ENCODE data around the gene TMPRSS7.

The TMPRSS7 gene

GRCh38 chr3:112114576-112115160 lies 80.1 kb downstream of the TMPRSS7 start:
- H3K4me3 ChIP-seq (ENCODE audit: low read length) = no peak overlapping the region
- no peak for DNase-seq (ENCODE audit: low read depth)
- TF ChIP-seq CTCF (conservative IDR thresholded peaks at IDR 0.05; ENCODE audit: low read depth, low read length) = no peak

DNA sequence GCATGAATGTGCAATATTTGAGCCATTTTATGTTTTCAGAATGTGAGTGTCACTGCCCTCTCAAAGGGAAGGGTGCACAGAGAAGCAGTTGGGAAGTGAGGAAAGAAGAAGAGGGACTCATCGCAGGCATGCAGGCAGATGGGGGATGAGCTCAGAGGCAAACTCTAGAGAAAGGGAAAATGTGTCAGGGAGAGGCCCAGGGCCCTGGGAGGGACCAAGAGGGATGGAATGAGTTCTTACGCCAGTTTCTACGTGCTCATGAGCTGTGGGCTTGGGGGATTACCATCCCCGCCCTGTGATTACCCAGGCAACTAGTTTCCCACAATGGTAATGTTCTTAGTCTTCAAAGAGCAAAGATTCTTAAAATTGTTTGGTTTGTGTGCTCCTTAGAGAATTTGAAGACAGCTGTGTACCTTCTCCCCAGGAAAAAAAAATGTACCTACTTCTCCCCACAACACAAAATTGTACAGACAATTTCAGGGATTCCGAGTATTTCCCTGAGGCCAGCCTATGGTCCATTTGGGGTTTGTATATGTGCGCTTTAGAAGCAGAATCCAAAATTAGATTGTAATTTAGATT lies 80.7 kb downstream of the TMPRSS7 start:
- TF ChIP-seq CTCF (conservative IDR thresholded peaks at IDR 0.05; ENCODE audit: low read depth, low read length) = no peak
- DNase-seq (ENCODE audit: low read depth) = peak; percentile 49
- H3K4me3 ChIP-seq (ENCODE audit: low read length) = no peak overlapping the region

GRCh38 chr3:112115806-112116383 lies 81.4 kb downstream of the TMPRSS7 start:
- TF ChIP-seq CTCF (conservative IDR thresholded peaks at IDR 0.05; ENCODE audit: low read depth, low read length) = no peak
- DNase-seq (ENCODE audit: low read depth) = no peak
- H3K4me3 ChIP-seq (ENCODE audit: low read length) = no peak overlapping the region

DNA sequence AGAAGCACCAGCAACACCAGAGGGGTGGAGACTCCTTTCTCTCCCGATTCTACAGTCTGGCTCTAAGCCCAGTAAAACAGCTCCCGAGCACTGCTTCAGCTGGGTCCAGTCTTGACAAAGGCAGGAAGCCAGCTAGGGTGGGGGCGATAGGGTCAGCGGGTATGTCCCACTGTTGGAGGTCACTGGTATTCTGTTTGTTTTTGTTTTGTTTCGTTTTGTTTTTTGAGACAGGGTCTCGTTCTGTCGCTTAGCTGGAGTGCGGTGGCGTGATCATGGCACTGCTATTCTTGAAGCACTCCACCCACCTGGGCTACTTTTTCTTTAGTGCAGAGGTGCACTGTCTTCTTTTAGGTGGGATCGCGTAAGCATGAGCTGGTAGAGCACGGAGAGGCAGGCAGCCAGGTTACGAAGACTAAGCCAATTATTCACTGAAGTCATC lies 82.2 kb downstream of the TMPRSS7 start:
- TF ChIP-seq CTCF (conservative IDR thresholded peaks at IDR 0.05; ENCODE audit: low read depth, low read length) = no peak
- no peak overlapping the region for H3K4me3 ChIP-seq (ENCODE audit: low read length)
- DNase-seq (ENCODE audit: low read depth) = no peak

- DNase-seq (ENCODE audit: low read depth) = no peak
- no peak overlapping the region for H3K4me3 ChIP-seq (ENCODE audit: low read length)
- no peak for TF ChIP-seq CTCF (conservative IDR thresholded peaks at IDR 0.05; ENCODE audit: low read depth, low read length)
Observed at GRCh38 chr3:112117415-112117814, 82.9 kb downstream of the TMPRSS7 start.

DNA sequence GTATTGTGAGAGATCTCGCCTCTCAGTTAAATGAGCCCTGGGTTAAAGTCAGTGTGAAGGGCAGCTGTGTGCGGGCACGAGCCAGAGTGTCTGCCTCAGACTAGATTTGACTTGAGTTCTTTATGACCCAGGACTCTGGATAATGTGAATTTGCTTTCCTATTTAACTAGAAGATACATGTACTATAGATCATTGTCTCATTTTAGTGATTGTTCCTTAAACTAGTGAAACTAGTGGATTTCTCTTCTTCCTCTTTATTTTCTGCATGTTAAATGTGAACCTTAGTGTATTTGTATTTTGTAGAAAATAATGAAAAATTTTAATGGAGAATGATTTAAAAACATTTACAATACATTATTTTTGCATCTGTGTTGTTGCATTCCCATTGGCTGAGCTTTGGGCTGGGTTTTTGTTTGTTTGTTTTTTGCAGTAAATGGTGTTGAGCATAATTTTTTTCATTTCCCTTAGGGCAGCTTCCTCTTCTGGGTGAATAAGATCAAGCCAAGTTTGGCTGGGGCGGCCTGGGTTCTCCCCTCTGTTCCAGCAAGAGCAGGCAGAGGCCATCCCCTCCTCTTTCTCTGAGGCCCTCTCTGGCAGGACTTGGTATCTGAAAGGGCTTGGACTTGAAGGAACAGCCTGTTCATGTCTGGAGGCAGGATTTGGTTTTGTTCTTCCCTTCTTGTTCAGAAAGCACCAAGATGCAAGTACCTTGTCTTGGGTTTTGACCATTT lies 83.5 kb downstream of the TMPRSS7 start:
- no peak overlapping the region for H3K4me3 ChIP-seq (ENCODE audit: low read length)
- no peak for TF ChIP-seq CTCF (conservative IDR thresholded peaks at IDR 0.05; ENCODE audit: low read depth, low read length)
- DNase-seq (ENCODE audit: low read depth) = no peak
